SJCRH30 (cell line): ENCODE data around the gene NATD1. TPM values are rescaled to one million over a fixed set of nuclear protein-coding genes. Genes with fewer than 3 reads are reported as not detected.

Experiments
- DNase-seq, 2 experiments: peaks; one replicate each; pipeline ENCODE4 v3.0.0-alpha.2; 2015 to 2020
- H3K27ac ChIP-seq: fragments of 250-450 bp; sonication (Bioruptor Pico); 2 replicates; pipeline ENCODE4 v1.5.1; 2020; ENCODE audit warnings: mild to moderate bottlenecking, moderate library complexity
- H3K27me3 ChIP-seq: fragments of 250-450 bp; sonication (Bioruptor Pico); 2 replicates; pipeline ENCODE4 v1.5.1; 2020; ENCODE audit warnings: mild to moderate bottlenecking, moderate library complexity
- H3K36me3 ChIP-seq: fragments of 250-450 bp; sonication (Bioruptor Pico); 2 replicates; pipeline ENCODE4 v1.5.1; 2020; ENCODE audit warnings: mild to moderate bottlenecking, moderate library complexity
- H3K4me1 ChIP-seq: fragments of 250-450 bp; sonication (Bioruptor Pico); 2 replicates; pipeline ENCODE4 v1.5.1; 2020; ENCODE audit warnings: mild to moderate bottlenecking, moderate library complexity
- H3K4me3 ChIP-seq: fragments of 250-450 bp; sonication (Bioruptor Pico); 2 replicates; pipeline ENCODE4 v1.5.1; 2020; ENCODE audit warnings: mild to moderate bottlenecking, moderate library complexity
- H3K9me3 ChIP-seq: fragments of 250-450 bp; sonication (Bioruptor Pico); replicated peaks from 2 replicates; pipeline ENCODE4 v1.5.1; 2020; ENCODE audit warnings: mild to moderate bottlenecking, moderate library complexity
- total RNA-seq: library from RNA; depleted of rRNA; stranded (reverse); fragments of >200 nt; shearing (Covaris generic); gene quantifications from 2 replicates; pipeline ENCODE4 v1.2.3, GENCODE V29; 2014; rRNA removed

NATD1 gene, protein sequence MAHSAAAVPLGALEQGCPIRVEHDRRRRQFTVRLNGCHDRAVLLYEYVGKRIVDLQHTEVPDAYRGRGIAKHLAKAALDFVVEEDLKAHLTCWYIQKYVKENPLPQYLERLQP
- 5.1 and 5.4 TPM in 2 replicates for total RNA-seq

DNA sequence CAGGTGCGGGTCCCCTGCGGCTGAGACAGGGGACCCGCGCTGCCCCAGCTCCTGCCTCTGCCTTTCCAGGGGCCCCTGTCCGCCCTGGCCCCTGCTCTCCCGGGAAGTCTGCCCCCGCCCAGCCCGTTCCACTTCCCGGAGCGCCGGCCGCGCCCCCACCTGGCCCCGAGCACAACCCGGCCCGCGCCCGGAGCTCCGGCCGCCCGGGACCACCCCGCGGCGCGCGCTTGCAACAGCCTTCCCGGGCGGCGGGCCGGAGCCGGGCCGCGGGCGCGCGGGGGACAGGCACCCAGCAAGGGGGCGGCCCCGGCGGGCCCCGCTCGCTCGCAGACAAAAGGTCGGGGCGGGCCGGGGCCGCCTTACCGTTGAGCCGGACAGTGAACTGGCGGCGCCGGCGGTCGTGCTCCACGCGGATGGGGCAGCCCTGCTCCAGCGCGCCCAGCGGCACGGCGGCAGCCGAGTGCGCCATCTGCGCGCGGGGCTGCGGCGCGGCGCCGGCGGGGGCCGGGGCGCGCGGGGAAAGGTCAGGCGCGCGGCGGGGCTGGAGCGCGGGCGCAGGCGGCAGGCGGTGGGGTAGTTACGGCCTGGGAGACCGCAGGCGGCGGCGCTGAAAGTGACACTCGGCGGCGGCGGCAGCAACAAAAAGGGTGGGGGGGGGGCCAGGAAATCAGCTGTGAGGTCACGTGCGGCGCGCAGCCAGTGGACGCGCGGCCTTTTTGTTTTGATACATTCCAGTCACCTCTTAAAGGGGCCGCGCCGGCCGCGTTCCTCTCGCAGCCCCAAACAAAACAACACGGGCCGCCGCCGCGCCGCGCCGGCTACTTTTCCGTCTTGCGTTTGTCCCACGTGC, at the start of gene NATD1:
TSS of gene NATD1 (minus strand) at position 615 of the 850 bp plus-strand sequence. CDS start at position 469, 146 bp downstream.
- Histone ChIP-seq H3K9me3 (no peaks in the 10 kb centered on the region), H3K36me3 (no peaks in the 10 kb centered on the region), H3K27me3 (peaks cover 19% of the 10 kb centered on the region), H3K4me1 (peaks cover 11% of the 10 kb centered on the region; the same call in 1 of the 2 replicates), H3K4me3 (peak within 1 kb of the TSS; percentile 54), H3K27ac (no peak within 1 kb of the TSS)
- DNase-seq = peak; percentile 89 to 95

DNA sequence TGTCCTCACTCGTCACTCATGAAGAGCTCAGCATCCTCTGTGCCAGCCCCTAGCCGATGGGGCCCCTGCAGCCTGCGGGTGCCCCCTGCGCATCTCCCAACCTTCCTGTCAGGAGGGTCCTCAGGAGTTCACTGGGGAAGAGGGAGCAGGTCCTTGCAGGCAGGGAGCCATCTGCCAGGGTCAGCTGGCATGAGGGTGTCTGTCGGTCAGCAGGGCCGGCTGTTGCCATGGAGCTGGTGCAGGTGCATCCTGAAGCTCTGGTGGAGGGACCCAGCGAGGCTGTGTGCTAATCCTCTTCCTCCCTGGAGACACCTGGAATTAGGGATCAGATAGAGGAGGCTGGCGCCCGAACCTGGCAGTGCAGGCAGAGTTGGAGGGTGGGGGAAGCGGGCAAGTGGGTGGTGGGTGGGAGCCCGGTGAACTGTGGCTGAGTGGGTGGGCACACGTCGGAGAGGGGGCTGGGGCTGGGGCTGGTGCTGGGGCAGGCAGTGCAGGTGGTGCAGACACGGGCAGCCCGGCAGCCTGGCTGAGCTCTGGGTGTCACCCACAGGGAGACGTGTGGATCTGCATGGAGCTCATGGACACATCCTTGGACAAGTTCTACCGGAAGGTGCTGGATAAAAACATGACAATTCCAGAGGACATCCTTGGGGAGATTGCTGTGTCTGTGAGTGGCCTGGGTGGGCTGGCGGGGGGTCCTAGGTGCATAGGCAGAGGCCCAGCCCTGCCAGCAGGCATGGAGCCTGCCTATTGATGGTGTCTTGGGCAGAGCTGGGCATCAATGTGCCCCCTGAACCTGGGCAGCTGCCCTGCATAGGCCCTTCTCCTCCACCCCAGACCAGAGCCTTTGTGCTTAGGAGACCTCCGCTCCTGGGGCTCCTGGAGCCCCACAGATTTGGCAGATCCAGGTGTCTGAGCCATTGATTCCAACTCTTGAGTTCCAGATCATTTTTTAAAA, 48.7 kb upstream of the NATD1 start:
- Histone ChIP-seq H3K36me3 (peaks cover 11% of the 10 kb centered on the region), H3K27me3 (peaks cover 4% of the 10 kb centered on the region; the same call in 1 of the 2 replicates), H3K9me3 (no peaks in the 10 kb centered on the region), H3K27ac (no peak overlapping the region), H3K4me1 (no peaks in the 10 kb centered on the region), H3K4me3 (no peak overlapping the region)
- DNase-seq = peak in 1 of 2 experiments; percentile 16

DNA sequence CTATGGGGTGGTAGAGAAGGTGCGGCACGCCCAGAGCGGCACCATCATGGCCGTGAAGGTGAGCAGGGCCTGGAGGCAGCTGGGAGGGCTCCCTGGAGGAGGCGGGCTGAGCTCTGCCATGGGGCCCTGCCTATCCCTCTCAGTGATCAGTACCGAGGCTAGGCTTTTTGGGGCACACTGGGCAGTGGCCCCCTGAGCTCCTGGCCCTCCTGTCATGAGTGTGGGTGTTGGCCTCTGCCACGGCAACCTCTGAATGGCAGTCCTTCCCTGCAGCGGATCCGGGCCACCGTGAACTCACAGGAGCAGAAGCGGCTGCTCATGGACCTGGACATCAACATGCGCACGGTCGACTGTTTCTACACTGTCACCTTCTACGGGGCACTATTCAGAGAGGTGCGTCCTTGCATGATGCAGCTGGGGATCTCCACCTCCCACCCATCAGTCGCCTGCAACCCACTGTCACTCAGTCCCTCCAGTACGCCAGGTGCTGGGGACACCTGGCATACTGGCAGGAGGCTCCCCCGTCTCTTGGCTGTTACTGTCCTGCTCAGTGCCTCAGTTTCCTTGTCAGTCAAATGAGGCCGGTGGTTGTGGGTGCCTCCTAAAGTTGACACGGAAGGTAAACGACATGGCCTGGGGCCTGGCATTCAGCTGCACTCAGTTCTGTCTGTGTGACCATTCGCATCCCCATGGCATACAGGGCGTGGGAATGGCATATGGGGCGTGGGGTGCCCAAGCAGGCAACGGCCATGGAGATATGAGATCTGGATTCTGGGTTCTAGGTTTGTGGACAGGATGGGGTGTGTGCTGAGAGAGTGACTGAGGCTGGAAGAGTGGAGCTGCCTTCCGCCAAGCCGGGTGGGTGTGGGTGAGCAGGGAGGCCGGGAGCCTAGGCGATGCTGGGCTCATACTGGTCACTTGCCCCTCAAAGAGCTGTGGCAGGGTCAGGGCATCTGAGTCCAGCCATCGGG, 47.7 kb upstream of the NATD1 start:
- Histone ChIP-seq H3K27me3 (peaks cover 6% of the 10 kb centered on the region; the same call in 1 of the 2 replicates), H3K9me3 (no peaks in the 10 kb centered on the region)

DNA sequence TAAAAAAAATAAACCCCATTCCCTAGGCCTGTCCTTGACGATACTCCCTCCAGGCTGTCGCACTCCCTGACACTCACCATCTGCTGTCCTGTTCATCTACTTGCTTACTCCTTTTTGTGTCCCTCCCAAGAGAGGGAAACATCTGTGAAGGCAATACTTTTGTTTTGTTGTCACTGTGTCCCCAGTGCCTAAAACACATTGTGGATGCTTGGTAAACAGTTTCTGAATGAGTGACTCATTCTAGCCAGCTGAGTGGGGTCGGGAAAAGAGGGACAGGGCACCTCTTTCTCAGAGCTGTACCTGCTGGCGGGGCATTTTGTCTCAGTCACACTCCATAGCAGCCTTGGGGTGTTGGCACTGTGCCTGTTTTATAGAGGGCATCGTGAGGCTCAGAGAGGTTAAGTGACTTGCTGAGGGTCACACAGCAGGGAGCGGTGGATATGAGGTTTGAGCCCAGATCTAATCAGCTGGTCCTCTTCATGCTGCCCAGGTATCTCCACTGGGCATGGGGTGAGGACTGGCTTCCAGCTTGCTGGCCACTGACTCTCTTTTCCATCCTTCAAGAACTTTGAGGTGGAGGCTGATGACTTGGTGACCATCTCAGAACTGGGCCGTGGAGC, 46.9 kb upstream of the NATD1 start:
- Histone ChIP-seq H3K36me3 (peaks cover 11% of the 10 kb centered on the region), H3K4me1 (no peaks in the 10 kb centered on the region), H3K9me3 (no peaks in the 10 kb centered on the region), H3K27me3 (peaks cover 6% of the 10 kb centered on the region; the same call in 1 of the 2 replicates), H3K27ac (no peak overlapping the region), H3K4me3 (no peak overlapping the region)
- DNase-seq = no peak

More for the DNA sequence above, 47.7 kb upstream of the NATD1 start:
- H3K4me3 ChIP-seq = no peak overlapping the region
- H3K36me3 ChIP-seq = peaks cover 11% of the 10 kb centered on the region
- no peak for DNase-seq
- no peaks in the 10 kb centered on the region for H3K4me1 ChIP-seq
- no peak overlapping the region for H3K27ac ChIP-seq

DNA sequence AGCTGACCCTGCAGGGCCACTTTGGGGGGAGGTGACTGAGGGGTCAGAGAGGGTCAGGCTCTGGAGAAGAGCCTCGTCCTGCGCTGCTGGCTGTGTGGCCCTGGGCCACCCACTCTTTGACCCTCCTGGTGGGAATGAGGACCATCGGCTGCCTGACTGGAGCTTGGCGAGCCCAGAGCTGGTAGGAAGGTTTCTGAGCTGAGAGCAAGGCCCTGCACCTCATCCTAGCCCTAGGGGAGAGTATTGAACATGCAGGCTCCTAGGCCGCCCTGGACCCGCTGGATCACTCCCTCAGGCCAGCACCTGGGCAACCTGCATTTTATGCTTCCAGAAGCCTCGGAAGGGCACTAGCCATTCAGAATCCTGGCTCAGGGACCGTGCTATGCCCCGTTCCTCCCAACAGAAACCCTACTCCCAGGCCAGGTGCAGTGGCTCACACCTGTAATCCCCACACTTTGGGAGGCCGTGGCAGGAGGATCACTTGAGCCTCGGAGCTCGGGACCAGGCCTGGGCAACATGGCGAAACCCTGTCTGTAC, 45.8 kb upstream of the NATD1 start:
- H3K36me3 ChIP-seq = peaks cover 11% of the 10 kb centered on the region

DNA sequence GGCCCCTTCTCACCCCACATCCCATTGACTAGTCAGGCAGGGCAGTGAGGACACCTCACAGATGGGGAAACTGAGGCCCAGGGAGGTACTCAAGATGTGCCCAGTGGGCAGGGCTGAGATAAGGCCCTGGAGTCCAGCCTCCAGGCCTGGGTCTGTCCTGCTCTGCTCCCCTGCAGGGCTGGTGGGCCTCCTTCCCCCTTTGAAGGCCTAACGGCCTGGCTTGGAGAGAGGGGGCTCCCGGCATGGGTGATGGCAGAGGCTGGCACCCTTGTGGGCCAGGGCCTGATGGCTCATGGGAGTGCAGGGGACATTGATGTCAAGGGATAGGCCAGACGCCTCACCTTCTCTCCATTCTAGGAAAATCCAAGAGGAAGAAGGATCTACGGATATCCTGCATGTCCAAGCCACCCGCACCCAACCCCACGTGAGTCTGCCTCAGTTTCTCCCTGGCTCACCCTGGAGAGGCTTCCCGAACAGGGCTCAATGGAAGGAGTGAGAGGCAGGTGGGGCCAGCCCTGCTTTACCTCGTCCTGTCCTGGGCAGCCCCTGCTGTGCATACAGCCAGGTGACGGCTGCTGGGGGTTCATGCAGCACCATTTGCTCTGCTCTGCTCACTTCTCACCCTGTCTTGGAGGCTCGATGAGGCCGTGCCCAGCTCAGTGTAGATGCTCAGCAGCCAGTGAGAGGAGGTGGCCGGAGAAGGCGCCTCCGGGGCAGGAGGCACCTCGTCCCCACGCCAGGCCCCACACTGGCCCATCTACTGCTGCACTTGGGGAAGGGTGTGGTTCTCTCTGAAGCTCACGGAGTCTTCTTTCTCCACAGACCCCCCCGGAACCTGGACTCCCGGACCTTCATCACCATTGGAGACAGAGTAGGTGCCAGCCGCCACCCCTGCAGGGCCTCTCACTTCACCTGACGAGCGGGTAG, 45.1 kb upstream of the NATD1 start:
- H3K27me3 ChIP-seq = 0 out of 2 replicates have a peak, but pooled peaks cover 2% of the 10 kb centered on the region
- H3K4me1 ChIP-seq = no peaks in the 10 kb centered on the region
- no peak overlapping the region for H3K4me3 ChIP-seq
- no peak for DNase-seq
- no peaks in the 10 kb centered on the region for H3K9me3 ChIP-seq
- no peak overlapping the region for H3K27ac ChIP-seq
- H3K36me3 ChIP-seq = peaks cover 11% of the 10 kb centered on the region

More for the DNA sequence above, 45.8 kb upstream of the NATD1 start:
- Histone ChIP-seq H3K27ac (no peak overlapping the region), H3K4me3 (no peak overlapping the region), H3K4me1 (no peaks in the 10 kb centered on the region), H3K27me3 (peaks cover 2% of the 10 kb centered on the region; the same call in 1 of the 2 replicates), H3K9me3 (no peaks in the 10 kb centered on the region)
- DNase-seq = no peak

DNA sequence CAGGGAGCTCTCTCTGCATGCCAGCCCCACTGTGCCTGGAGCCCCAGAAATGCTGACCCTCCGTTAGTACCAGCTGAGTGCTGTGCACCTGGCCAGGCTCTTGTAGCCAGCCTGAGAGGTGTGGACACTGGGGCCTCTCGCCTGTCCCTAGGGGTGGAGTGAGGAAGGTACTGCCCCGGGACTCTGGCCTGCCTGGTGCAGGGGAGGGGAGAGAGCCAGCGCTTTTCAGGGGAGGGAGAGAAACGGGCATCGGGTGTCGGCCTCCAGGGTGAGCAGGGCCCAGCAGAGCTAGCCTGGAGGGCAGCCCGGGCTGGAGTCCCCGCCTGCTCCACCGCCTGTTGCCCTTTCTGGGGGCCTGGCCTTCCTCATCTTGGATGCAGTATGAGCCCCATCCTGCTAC, 44.4 kb upstream of the NATD1 start:
- Histone ChIP-seq H3K36me3 (peaks cover 11% of the 10 kb centered on the region), H3K27ac (no peak overlapping the region), H3K4me3 (no peak overlapping the region), H3K4me1 (no peaks in the 10 kb centered on the region), H3K27me3 (0 out of 2 replicates have a peak, but pooled peaks cover 2% of the 10 kb centered on the region), H3K9me3 (no peaks in the 10 kb centered on the region)
- DNase-seq = no peak

DNA sequence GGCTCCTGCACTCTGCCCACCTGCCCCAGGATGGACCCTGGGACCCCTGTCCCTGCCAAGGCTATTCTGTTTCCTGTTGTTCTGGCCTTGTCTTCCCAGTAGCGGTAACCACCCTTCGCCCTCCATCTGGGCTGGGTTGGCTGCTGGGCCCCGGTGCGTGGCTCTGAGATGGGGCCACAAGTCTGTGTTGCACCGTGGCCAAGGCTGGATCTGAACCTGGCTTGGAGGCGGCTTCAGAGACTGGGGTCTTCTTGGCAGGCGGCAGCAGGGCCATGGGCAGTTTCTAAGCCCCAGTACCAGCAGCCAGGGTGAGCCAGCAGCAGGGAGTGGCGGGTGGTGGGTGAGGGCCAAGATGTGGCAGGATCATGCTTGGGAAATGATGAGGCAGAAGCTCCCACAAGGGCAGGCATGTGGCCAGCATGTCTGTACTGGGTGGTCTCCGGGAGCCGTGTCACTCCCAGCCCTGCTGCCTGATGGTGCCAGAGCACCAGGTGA, 43.9 kb upstream of the NATD1 start:
- Histone ChIP-seq H3K27ac (no peak overlapping the region), H3K4me1 (no peaks in the 10 kb centered on the region), H3K36me3 (peaks cover 11% of the 10 kb centered on the region), H3K4me3 (no peak overlapping the region), H3K27me3 (0 out of 2 replicates have a peak, but pooled peaks cover 2% of the 10 kb centered on the region), H3K9me3 (no peaks in the 10 kb centered on the region)
- DNase-seq = no peak

DNA sequence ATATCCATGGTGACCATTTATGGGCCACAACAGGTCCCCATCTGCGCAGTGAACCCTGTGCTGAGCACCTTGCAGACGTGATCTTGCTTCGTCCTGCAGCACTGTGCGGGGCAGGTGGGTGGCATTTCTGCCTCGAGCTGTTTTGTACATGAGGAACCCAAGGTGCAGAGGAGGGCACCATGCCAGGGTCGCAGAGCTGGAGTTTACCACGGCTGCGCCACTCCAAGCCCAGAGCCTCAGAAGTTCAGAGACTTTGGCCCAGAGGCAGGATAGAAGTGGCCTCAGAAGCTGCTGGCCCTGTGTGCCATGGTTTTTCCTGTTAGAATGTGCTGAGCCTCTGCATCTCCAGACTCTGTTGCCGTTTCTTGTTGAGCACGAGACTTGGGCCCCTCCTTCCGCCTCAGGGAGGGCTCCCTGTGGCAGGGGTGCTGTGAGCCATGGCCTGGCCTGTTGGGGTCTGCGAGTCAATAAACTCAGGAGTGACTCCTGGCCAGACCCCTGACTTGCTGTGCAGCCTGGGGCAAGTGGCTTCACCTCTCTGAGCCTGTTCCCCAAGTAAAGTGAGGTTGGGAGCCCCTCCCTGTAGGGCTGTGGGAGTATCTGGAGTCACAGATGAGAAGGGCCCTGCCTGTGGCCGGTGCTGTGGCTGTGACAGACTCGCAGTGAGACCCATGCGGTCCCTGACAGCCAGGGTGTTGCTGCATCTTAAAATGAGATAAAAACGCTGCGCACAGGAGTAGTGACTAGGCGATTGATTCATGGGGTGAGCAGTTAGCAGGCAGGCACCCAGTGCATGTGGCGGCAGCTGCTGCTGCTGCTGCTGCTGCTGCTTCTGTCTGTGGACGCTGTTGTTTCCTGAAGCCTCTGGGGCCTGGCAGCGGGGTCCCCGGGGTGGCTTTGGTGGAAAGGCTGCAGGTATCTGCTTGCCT, 43.2 kb upstream of the NATD1 start:
- DNase-seq = no peak
- Histone ChIP-seq H3K9me3 (no peaks in the 10 kb centered on the region), H3K4me3 (no peak overlapping the region), H3K36me3 (peaks cover 11% of the 10 kb centered on the region), H3K27me3 (0 out of 2 replicates have a peak, but pooled peaks cover 2% of the 10 kb centered on the region), H3K4me1 (no peaks in the 10 kb centered on the region), H3K27ac (no peak overlapping the region)

DNA sequence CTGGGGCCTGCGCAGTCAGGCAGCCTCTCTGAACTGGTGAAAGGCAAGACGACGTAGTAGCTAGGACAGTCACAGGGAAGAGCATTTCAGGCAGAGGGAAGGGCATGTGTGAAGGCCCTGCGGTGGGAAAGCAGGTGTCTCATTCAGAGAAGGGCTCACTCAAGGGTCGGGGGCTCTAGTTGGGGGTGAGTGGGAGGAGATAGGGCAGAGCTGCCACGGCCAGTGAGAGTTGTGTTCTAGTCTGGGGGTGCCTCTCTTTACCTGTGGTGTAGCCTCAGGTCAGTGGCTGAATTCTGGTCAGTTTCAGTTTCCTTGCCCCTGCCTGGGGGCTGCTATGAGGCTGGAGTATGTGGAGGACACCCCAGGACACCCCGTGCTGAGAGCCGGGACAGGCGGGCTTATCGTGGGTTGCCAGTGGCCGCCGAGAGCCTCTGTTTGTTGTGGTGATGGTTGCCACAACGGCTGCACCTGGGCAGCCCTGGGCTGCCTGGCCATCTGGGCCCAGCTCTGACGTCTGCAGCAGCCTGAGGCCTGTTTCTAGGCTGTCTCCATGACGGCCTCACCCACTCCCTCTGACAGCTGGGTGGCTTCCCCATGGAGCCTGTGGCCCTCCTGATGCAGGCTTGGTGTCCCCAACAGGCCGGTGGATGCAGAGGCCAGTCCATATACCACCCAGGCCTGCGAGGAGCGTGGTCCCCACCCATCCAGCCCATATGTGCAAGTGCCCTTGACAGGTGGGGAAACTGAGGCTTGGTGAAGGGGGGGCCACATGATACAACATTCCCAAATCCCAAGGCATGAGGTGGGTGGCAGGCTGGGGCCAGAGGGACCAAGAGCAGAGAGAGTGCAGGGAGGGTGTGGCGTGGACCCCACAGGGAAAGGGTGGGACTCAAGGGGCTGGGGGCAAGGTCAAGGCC, 42.1 kb upstream of the NATD1 start:
- H3K4me3 ChIP-seq = no peak overlapping the region
- no peaks in the 10 kb centered on the region for H3K4me1 ChIP-seq
- H3K9me3 ChIP-seq = no peaks in the 10 kb centered on the region
- no peak for DNase-seq
- no peak overlapping the region for H3K27ac ChIP-seq
- 0 out of 2 replicates have a peak, but pooled peaks cover 2% of the 10 kb centered on the region for H3K27me3 ChIP-seq
- peaks cover 8% of the 10 kb centered on the region for H3K36me3 ChIP-seq
